ENCODE measurements around the gene THOC5.

Gene THOC5

GRCh38 chr22:29470159-29470855, 83.2 kb downstream of the THOC5 start:
- DNase-seq: peak; percentile 28

- no peak for DNase-seq
Measured at GRCh38 chr22:29469755-29470154, 83.8 kb downstream of the THOC5 start.

- no peak for DNase-seq
Measured at GRCh38 chr22:29464581-29464980, 89.0 kb downstream of the THOC5 start.

GRCh38 chr22:29463629-29464028, 89.9 kb downstream of the THOC5 start:
- DNase-seq: no peak

- no peak for DNase-seq
Measured at GRCh38 chr22:29461263-29461662, 92.3 kb downstream of the THOC5 start.

- no peak for DNase-seq
Measured at GRCh38 chr22:29459773-29460172, 93.8 kb downstream of the THOC5 start.

GRCh38 chr22:29458551-29458950, 95.0 kb downstream of the THOC5 start:
- DNase-seq: no peak

GRCh38 chr22:29457730-29458129, 95.8 kb downstream of the THOC5 start:
- DNase-seq: peak; percentile 54

GRCh38 chr22:29456211-29456671, 97.3 kb downstream of the THOC5 start:
- no peak for DNase-seq

Measured in OCI-M1 (cell line).